D341Med (cell line): Measurements from ENCODE around the gene KCNN4.

Experiments
- DNase-seq: peaks from one replicate; pipeline ENCODE4 v3.0.0; 2012; ENCODE audit warnings: low spot score

Gene KCNN4

DNA sequence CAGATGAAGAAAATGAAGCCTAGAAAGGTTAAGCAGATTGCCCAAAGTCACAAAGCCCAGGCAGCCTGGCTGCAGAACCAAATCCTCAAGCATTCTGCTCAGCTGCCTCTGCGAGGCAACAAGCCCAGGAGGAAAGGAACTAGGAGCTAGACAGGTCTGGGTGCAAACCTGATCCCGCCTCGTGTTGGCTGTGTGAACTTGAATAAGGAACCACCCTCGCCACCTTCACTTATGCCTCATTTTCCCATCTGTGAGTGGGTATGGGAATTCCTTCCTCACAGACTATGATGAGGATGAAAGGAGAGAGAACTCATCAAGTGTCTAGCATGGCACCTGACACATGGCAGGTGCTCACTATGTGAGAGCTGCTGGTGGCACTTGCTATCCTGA, 32.6 kb downstream of the KCNN4 start:
- DNase-seq: no peak

DNA sequence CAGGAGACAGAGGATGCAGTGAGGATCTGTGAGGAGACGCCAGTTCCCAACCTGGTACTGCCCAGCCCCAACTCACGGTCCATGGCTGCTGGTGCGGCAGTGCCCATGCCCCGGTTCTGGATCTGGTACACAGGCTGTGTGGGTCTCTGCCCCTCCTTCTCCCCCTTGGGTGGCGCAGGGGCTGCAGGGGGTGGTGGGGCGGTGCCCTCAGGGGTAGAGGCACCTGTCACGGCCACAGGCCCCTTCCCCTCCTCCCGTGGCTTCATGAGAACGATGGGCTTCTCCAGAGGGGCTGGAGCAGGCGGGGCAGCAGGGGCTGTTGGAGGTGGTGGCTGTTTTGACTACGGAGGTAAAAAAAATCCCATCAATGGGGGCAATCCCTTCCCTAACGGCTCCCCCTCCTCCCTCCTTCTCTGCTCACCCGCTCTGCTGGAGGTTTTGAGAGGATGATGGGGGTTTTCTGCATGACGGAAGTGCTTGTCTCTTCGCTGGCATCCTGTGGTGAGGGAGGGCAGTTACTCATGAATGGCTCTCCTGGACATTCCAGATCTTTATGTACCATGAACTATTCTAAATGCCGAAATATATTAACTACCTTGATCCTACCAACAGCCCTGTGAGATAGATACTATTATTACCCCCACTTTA, 33.1 kb downstream of the KCNN4 start:
- no peak for DNase-seq

DNA sequence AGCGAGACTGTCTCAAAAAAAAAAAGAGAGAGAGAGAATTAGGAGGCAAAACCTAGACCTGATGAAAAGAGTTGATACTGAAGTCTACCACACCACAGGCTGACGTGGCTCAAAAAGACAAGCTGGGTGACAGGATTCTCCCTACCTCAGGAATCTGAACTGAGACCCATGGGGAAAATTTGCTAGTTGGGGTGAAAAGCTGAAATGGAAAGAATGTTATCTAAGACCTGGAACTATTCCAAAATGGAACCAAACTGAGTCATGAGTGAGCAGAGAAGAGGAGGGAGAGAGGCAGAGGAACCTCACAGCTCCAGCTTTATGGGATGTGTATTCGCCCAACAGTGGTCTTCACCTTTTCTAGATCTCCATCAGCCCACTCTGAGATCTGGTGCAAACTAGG, 37.7 kb downstream of the KCNN4 start:
- DNase-seq: no peak

DNA sequence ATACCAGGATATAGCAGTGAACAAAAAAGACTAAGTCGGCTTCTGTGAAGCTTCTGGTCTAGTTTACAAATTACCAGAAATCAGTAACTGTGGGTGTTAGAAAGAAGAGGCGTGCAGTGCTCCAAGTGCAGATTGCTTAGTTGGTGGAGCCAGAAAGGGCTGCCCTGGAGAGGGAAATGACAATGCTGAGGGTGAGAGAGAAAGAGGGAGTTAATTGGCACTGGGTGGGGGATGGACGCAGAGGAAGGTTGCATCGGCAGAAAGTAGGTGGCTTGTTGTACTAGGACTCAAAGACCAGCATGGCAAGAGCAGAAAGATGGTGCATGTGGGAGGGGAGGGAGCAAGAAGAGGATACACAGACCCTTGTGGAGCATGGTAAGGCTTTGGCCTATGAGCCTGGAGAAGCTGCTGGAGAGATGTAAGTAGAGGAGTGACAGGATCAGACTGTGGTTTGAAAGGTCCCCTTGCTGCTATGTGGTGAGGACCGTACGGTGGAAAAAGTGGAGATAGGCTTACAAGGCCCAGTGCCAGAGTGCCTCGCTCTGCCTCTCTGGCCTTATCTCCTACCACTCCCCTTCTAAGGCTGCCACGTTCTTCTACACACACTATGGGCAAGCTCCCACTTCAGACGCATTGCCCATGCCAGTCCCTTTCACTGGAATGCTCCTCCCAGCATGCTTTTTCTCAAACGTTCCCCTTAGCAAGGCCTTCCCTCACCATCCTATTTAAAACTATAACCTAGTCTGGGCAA, 39.5 kb downstream of the KCNN4 start:
- DNase-seq: no peak

DNA sequence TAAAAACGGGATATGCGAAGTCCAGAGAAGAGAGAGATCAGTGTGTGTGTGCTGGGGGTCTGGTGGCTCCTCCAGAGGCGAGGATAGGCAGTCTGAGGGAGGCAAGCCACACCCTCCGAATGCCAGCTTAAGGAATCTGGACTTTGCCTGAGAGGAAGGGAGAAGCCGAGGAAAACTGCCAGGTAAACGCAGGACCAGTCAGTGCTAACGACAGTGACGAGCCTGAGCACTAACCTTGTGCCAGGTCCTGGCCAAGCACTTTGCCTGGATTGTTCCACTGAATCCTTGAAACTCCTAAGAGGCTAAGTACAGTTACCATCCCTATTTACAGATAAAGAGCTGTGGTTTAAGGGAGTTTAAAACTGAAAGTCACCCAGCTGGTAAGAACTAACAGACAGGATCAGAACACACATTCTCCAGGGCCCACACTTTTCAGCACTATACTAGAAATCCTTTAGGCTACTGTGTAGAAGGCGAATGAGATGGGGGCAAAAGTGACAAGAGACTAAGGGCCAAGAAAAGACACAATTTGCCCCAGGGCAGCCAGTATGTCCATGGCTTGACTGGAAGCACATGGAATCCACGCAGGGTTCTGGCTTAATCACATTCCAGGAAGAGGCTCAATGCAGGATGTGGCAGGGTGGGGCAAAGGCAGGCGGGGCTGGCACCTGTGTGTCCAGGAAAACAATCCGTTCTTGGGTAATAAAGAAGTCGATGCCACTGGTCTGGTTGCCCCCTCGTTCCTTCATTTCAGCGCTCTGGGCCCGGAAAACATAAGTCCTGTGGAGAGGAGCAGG, 41.1 kb downstream of the KCNN4 start:
- no peak for DNase-seq

DNA sequence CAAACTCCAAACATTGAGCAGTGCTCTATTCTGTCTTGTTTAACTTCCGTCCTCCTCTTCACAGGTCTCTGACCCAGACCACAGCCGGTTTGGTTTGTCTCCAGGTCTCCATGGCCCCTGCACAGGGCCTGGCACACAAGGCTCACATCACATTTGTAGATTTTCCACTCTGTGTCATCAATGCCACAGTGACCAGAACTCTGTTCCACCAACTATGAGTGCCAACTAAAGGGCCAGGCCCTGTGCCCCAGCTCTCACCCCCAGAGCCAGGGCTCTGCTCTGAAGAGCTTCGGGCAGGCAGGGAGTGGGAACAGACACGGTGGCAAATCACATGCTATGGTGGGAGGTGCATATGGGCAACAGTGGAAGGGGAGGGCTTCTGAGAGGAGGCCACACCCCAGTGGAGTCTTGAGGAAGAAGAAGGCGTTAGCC, 42.0 kb downstream of the KCNN4 start:
- DNase-seq: no peak

DNA sequence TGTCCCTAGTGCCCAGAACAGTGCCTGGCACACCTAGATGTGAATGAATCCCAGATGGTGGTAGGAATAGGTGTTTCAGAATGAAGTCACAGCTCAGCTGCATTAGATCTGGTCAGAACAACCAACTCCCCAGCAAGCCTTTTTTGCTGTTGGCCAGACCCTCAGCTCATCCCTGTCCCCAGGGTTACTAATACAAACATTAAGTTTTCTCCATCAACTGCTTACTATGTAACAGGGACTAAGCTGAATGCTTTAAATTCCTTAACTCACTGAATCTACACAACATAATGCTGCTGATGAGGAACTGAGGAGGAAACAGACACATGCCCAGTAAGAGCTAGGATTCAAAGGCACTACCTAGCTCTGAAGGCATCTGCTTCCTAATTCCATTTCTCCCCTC, 44.8 kb downstream of the KCNN4 start:
- no peak for DNase-seq

DNA sequence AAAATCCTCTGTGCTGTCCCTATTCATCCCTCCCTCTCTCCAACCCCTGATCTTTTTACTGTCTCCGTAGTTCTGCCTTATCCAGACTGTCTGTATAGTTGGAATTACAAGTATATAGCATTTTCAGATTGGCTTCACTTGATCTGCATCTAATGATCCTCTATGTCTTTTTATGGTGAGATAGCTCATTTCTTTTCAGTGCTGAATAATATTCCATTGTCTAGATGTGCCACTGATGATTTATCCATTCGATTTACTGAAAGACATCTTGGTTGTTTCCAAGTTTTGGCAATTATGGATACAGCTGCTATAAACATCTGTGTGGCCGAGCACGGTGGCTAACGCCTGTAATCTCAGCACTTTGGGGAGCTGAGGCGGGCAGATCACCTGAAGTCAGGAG, 45.8 kb downstream of the KCNN4 start:
- no peak for DNase-seq

DNA sequence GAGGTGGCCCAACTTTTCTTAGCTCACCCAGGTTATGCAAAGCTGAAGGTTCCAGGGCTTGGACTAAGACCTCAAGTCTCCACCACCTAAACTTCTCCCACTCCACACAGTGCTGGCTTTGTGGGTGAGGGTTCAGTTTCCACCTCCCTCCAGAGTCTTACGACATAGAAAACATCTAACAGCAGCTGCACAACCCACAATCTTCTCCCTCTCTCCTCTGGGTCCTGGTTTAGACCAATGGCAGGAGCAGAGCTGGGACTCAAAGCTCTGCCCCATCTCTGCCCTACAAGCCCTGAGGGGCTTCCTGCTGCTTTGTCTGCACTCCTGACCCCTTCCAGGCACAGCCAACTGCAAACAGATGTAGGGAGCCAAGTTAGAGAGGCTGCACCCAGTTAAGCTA, 48.9 kb downstream of the KCNN4 start:
- DNase-seq: no peak

DNA sequence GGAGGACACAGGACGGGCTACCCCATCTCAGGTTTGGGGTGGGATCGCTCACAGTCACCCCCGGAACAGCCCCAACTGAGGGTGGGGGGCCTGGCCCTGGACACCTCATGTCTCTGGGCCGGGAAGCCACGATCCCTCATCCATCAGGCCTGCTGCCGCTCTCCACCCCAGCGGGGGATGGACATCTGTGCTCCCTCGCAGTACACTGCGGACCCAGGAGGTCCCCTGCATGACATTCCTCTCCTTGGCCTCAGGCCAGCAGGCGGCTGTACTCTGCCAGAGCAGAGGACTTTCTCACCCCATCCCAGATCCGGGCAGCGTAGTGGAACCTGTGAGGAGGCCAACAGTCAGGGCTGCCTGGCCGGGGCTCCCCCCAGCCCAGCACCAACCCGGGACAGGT, 49.4 kb downstream of the KCNN4 start:
- DNase-seq: no peak

DNA sequence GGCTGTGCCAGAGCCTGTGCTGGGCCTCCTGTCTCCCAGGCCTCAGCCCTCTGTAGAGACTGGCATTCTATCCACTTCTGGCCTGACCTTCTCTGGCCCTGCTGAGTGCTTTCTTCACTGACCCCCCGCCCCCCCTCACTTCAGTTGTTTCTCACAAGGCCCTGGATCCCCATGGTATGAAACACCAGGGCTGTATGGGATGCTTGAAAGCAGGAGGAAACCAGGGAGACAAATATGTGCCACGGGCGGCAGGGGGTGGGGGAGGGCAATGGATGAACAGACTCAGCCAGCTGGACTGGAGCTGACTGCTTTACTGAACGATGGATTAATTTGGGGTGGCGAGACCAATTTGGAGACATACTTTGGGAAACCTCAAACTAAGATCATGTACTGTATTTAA, 50.9 kb downstream of the KCNN4 start:
- no peak for DNase-seq

DNA sequence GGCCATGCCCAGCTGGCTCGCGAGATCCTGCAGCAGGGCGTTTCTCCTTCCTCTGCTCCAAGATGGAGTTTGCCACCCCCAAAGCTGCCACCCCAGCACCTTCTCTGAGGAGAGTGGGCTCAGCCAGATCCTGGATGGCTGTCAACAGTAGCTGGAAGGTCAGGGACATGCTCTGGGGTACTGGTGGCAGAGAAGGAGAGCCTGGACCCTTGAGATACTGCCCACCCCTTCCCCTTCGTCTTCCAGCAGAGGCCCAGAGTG, 53.2 kb downstream of the KCNN4 start:
- DNase-seq: no peak

DNA sequence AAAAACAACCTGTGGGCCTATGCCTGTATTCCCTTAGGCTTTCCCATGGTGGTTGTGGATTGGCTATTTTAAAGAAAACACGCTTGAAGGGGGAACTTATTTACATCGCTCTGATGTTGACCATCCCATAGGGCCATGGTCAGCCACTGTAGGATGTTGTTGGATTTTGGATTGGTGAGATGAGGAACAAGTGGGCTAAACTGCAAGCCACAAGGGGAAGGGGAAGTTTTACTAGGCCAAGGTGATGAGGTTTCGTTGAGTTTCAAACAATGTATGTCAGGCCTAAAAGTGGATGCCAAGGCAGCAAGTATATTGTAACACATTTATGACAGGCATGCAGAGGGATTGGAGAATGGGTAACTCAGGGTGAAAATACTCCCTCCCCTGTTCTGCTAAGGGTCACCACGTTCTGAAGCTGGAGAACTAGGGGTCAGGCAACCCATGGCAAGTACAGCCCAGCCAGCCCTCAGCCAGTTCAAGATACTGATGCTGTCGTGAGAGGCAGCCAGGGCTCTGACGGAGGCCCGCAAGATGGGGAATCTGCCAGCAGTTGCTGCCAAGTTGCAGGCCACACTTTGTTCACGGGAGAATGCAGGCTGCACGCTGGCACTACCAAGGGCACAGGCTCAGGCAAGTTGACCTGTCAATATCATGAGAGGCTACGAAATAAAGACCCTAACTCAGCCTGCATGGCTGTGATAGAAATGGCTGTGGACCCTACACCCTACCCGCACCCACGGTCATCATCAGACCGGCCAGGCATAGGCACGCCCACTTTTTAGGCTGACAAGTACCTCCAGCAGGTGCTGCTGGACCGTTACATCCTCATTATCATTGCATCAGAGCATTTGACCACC, 53.8 kb downstream of the KCNN4 start:
- no peak for DNase-seq

DNA sequence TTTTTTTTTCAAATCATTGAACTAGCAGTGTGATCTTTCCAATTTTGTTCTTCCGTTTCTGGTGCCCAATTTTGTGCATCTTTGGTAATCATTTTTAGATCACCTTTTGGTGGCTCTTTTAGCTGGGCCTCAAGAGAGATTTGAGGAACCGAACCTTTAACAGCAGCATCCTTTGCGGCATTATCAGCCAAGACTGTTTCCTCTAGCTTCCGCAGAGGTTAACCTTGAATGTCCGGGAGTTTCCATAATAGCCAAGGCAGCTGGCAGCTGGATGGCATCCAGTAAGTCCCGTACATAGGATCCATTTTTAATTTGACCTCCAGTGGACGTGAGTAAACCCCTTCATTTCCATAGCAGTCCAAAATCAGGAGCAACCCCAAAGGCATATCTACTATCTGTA, 55.3 kb downstream of the KCNN4 start:
- DNase-seq: no peak

DNA sequence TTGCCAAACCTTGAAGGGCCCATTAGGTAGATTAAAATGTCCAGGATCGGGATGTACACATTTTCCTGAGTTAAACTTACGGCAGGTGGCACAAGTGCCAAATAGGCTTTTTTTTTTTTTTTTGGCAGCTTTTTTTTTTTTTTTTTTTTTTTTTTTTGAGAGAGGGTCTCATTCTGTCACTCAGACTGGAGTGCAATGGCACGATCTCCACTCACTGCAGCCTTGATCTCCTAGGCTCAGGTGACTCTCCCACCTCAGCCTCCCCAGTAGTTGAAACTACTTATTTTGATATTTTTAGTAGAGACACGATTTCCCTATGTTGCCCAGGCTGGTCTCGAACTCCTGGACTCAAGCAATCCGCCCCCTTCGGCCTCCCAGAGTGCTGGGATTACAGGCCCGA, 55.9 kb downstream of the KCNN4 start:
- no peak for DNase-seq

DNA sequence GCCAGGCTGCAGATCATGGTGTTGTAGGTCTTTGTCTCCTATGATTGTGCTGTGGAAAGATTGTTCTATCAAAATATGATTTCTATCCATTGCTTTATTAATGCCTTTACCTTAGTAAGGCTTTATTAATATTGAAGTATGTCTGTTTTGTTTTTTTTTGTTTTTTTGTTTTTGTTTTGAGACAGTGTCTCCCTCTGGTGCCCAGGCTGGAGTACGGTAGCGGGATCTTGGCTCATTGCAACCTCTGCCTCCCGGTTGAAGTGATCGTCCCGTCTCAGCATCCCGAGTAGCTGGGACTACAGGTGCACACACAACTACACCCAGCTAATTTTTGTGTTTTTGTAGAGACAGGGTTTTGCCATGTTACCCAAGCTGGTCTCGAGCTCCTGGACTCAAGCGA, 57.2 kb downstream of the KCNN4 start:
- DNase-seq: no peak

DNA sequence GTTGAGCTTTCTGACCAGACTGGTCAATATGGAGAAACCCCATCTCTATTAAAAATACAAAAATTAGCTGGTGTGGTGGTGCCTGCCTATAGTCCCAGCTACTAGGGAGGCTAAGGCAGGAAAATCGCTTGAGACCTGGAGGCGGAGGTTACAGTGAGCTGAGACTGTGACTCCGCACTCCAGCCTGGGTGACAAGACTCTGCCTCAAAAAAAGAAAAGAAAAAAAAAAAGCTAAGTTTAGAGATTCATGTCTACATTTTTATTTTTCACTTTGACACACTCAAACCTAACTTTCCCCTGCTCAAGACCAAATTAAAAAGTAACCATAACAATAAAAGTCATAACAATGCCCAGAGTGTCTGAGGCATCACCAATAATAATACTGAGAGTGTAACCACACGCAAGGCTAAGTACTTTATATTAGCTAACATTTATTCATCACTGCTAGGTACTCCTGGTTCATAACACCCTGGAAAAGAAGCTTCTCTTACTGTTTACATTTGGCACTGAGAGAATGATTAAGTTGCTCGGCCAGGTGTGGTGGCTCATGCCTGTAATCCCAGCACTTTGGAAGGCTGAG, 59.2 kb downstream of the KCNN4 start:
- no peak for DNase-seq

DNA sequence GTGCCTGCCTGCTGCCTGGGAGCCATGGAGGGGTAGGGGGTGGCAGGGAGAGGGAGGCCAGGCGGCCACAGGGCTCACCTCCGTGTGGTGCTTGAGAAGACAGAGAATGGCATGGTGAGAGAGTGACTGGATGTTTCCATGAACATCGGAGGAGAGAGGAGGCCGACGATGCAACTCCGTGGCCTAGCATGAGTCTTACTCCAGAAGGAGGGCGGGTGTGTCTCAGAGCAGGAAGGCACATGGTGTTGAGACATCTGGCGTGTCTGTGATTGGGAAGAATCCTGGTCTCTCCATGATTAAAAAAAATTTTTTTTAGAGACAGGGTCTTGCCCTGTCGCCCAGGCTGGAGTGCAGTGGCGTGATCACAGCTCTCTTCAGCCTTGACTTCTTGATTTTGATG, 59.8 kb downstream of the KCNN4 start:
- DNase-seq: no peak

DNA sequence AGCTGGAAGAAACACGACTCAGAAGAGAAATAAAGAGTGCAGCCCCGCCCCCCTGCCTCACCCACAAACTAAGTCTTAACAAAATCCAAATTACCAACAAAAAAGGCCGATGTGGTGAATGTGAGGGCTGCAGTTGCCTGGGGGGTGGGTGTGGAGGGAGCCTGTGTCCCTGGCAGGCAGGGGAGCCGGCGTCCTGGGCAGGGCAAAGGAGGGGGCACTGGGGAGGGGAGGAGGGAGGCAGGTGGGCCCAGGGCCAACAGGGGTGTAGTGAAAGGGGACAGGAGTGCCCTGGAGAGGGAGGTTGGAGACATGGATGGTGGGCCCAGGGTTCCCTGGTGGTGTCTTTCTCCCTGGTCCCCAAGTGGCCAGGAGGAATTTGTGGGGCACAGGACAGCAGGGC, 60.9 kb downstream of the KCNN4 start:
- no peak for DNase-seq

DNA sequence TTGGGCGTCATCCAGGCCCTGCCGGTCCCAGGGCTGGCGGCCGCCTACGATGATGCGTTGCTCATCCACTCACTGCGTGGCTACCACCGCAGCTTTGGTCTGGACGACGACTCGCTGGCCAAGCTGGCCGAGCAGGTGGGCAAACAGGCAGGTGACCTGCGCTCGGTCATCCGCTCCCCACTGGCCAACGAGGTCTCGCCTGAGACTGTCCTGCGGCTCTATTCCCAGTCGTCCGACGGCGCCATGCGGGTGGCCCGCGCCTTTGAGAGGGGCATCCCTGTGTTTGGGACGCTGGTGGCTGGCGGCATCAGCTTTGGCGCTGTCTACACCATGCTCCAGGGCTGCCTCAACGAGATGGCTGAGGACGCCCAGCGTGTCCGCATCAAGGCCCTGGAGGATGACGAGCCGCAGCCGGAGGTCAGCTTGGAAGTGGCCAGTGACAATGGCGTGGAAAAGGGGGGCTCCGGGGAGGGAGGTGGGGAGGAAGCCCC, 61.4 kb downstream of the KCNN4 start:
- DNase-seq: no peak

DNA sequence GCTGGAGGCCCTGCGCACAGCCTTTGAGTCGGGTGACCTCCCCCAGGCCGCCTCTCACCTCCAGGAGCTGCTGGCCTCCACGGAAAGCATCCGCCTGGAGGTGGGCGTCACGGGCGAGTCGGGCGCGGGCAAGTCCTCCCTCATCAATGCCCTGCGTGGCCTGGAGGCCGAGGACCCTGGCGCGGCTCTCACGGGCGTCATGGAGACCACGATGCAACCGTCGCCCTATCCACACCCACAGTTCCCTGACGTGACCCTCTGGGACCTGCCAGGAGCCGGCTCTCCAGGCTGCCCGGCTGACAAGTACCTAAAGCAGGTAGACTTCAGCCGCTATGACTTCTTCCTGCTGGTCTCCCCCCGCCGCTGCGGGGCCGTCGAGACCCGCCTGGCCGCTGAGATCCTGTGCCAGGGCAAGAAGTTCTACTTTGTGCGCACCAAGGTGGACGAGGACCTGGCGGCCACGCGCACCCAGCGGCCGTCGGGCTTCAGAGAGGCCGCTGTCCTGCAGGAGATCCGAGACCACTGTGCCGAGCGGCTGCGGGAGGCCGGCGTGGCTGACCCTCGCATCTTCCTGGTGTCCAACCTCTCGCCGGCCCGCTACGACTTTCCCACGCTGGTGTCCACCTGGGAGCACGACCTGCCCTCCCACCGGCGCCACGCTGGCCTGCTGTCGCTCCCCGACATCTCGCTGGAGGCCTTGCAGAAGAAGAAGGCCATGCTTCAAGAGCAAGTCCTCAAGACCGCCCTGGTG, 62.0 kb downstream of the KCNN4 start:
- DNase-seq: no peak
